Activated CD4-positive, alpha-beta T cell treated with anti-CD3 and anti-CD28 coated beads, Interleukin-10, Interleukin-2, amounts not matched to agents 100 ng/mL and 50 ng/mL, durations not matched to agents 16 hours and 8 hours (primary cell): ENCODE measurements around the gene SPTBN1.

Experiments
- DNase-seq: peaks from one replicate; pipeline ENCODE4 v3.0.0-alpha.2; 2020

SPTBN1 gene

GRCh38 chr2:54577944-54578647 is 122.0 kb downstream of the SPTBN1 start:
- DNase-seq = no peak

- DNase-seq = no peak
Measured at GRCh38 chr2:54578648-54579045, 122.5 kb downstream of the SPTBN1 start.

- DNase-seq = no peak
Measured at GRCh38 chr2:54579061-54579681, 123.0 kb downstream of the SPTBN1 start.

GRCh38 chr2:54579682-54580620 is 123.8 kb downstream of the SPTBN1 start:
- DNase-seq = peak; percentile 79

- no peak for DNase-seq
Measured at GRCh38 chr2:54581326-54582039, 125.4 kb downstream of the SPTBN1 start.

- no peak for DNase-seq
Measured at GRCh38 chr2:54582987-54583386, 126.9 kb downstream of the SPTBN1 start.

GRCh38 chr2:54584598-54584997 is 128.5 kb downstream of the SPTBN1 start:
- DNase-seq = no peak

GRCh38 chr2:54585136-54585733 is 129.1 kb downstream of the SPTBN1 start:
- no peak for DNase-seq

GRCh38 chr2:54586062-54586461 is 129.9 kb downstream of the SPTBN1 start:
- DNase-seq = no peak

GRCh38 chr2:54586494-54586893 is 130.4 kb downstream of the SPTBN1 start:
- no peak for DNase-seq

- no peak for DNase-seq
Measured at GRCh38 chr2:54587171-54588016, 131.3 kb downstream of the SPTBN1 start.

- no peak for DNase-seq
Measured at GRCh38 chr2:54588244-54588899, 132.2 kb downstream of the SPTBN1 start.

GRCh38 chr2:54589038-54589339 is 132.9 kb downstream of the SPTBN1 start:
- DNase-seq = no peak

- DNase-seq = peak; percentile 68
Measured at GRCh38 chr2:54589340-54590215, 133.5 kb downstream of the SPTBN1 start.

GRCh38 chr2:54590216-54591120 is 134.3 kb downstream of the SPTBN1 start:
- no peak for DNase-seq

GRCh38 chr2:54591551-54591950 is 135.4 kb downstream of the SPTBN1 start:
- DNase-seq = no peak

GRCh38 chr2:54593249-54593648 is 137.1 kb downstream of the SPTBN1 start:
- DNase-seq = no peak

- DNase-seq = no peak
Measured at GRCh38 chr2:54594048-54594447, 137.9 kb downstream of the SPTBN1 start.
